ENCODE data around the gene CWC22.
A peak's percentile ranks its signal among the peaks of the same experiment; 100 is the strongest.
"Not testable (repeated sequence)": the region's sequence is repeated elsewhere in the genome, so short reads cannot be mapped to it uniquely, and the experiment has no call there.

Gene CWC22

GRCh38 chr2:180015951-180016709, 9.0 kb upstream of the CWC22 start:
- Histone ChIP-seq H3K27me3 (ENCODE audit: insufficient read depth, insufficient read length) (no peaks in the 10 kb centered on the region), H3K36me3 (ENCODE audit: insufficient read depth, insufficient read length, low read length) (no peaks in the 10 kb centered on the region), H3K9me3 (ENCODE audit: insufficient read depth, low read length) (no peaks in the 10 kb centered on the region), H3K4me3 (ENCODE audit: insufficient read length, low read depth) (no peak overlapping the region), H3K9ac (ENCODE audit: insufficient read length, low read depth) (no peak overlapping the region), H3K4me1 (ENCODE audit: insufficient read depth, insufficient read length) (no peaks in the 10 kb centered on the region)
- no peak for DNase-seq (ENCODE audit: low read depth, low spot score)
- TF ChIP-seq SUZ12 (IDR thresholded peaks at IDR 0.05; ENCODE audit: extremely low read depth, insufficient read depth, insufficient read length) (no peak), YY1 (IDR thresholded peaks at IDR 0.05; ENCODE audit: insufficient read depth, insufficient read length) (no peak), ZNF274 (IDR thresholded peaks at IDR 0.05; ENCODE audit: low read depth, low read length) (no peak)

DNA sequence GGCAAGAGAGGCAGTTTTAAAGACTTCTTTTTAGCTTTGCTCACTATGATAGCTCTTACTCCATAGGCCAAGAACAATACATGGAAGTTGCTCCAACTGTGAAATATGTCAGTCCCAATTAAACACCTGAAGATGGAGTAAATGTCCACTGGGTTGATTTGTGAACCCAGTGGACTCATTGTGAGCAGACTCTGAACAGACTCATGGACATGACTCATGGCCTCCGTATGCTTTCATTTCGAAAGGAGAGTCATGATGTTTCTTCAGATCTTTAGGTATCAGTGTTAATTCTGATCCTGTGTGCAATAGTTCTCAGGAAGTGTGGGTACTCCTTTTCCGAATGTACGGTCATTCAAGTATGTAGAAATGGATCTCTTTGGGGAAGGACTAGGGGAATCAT, 5.4 kb upstream of the CWC22 start:
- TF ChIP-seq YY1 (IDR thresholded peaks at IDR 0.05; ENCODE audit: insufficient read depth, insufficient read length) (no peak), ZNF274 (IDR thresholded peaks at IDR 0.05; ENCODE audit: low read depth, low read length) (no peak), SUZ12 (IDR thresholded peaks at IDR 0.05; ENCODE audit: extremely low read depth, insufficient read depth, insufficient read length) (no peak)
- H3K4me3 ChIP-seq (ENCODE audit: insufficient read length, low read depth), result no peak overlapping the region
- H3K36me3 ChIP-seq (ENCODE audit: insufficient read depth, insufficient read length, low read length), result no peaks in the 10 kb centered on the region
- no peaks in the 10 kb centered on the region for H3K9me3 ChIP-seq (ENCODE audit: insufficient read depth, low read length)
- no peaks in the 10 kb centered on the region for H3K4me1 ChIP-seq (ENCODE audit: insufficient read depth, insufficient read length)
- H3K27me3 ChIP-seq (ENCODE audit: insufficient read depth, insufficient read length), result no peaks in the 10 kb centered on the region
- DNase-seq (ENCODE audit: low read depth, low spot score), result no peak
- H3K9ac ChIP-seq (ENCODE audit: insufficient read length, low read depth), result no peak overlapping the region

DNA sequence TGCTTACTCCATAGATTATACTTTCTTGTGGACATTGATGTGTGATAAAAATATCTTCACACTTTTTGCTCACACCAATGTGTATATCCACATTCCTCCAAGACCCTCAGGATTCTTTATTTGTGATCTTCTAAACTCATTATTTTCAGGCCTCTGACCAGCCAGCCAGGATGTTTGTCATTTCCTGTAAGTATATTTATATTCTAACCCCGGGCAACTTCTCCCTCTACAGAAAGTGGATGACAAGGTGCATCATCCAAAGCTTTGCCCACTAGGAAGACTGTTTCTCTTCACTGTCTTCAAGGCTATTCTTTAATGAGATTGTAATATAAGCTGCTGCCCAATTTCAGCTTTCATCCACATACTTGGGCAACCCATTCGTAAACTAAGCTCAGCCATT, 3.6 kb upstream of the CWC22 start:
- no peak for DNase-seq (ENCODE audit: low read depth, low spot score)
- Histone ChIP-seq H3K4me3 (ENCODE audit: insufficient read length, low read depth) (no peak overlapping the region), H3K9me3 (ENCODE audit: insufficient read depth, low read length) (no peaks in the 10 kb centered on the region), H3K36me3 (ENCODE audit: insufficient read depth, insufficient read length, low read length) (no peaks in the 10 kb centered on the region), H3K27me3 (ENCODE audit: insufficient read depth, insufficient read length) (no peaks in the 10 kb centered on the region), H3K4me1 (ENCODE audit: insufficient read depth, insufficient read length) (no peaks in the 10 kb centered on the region), H3K9ac (ENCODE audit: insufficient read length, low read depth) (no peak overlapping the region)
- no peak for TF ChIP-seq YY1 (IDR thresholded peaks at IDR 0.05; ENCODE audit: insufficient read depth, insufficient read length)
- TF ChIP-seq SUZ12 (IDR thresholded peaks at IDR 0.05; ENCODE audit: extremely low read depth, insufficient read depth, insufficient read length), result no peak
- no peak for TF ChIP-seq ZNF274 (IDR thresholded peaks at IDR 0.05; ENCODE audit: low read depth, low read length)

DNA sequence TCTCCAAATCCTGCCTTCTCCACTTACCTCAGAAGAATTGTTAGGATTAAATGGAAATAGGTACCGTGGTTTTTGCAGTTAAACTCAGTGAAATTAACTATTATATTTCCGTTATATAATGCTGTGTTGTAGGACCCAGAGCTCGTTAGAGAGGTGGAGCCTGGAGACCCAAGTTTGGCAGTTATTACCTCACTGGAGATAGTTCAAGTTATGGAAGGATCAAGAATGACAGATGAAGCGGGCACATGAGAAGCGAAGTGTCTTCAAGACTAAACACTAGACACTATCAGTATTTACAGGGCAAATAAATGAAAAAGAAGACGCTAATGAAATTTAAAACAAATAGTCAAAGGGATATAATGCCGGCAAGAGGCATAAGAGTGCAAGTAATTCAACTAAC, 866 bp downstream of the CWC22 start:
- H3K9ac ChIP-seq (ENCODE audit: insufficient read length, low read depth), result peak overlapping the region; percentile 96
- H3K9me3 ChIP-seq (ENCODE audit: insufficient read depth, low read length), result no peaks in the 10 kb centered on the region
- H3K27me3 ChIP-seq (ENCODE audit: insufficient read depth, insufficient read length), result no peaks in the 10 kb centered on the region
- no peaks in the 10 kb centered on the region for H3K4me1 ChIP-seq (ENCODE audit: insufficient read depth, insufficient read length)
- TF ChIP-seq SUZ12 (IDR thresholded peaks at IDR 0.05; ENCODE audit: extremely low read depth, insufficient read depth, insufficient read length), result no peak
- TF ChIP-seq YY1 (IDR thresholded peaks at IDR 0.05; ENCODE audit: insufficient read depth, insufficient read length), result no peak
- no peak for TF ChIP-seq ZNF274 (IDR thresholded peaks at IDR 0.05; ENCODE audit: low read depth, low read length)
- no peak for DNase-seq (ENCODE audit: low read depth, low spot score)
- peak overlapping the region; percentile 99 for H3K4me3 ChIP-seq (ENCODE audit: insufficient read length, low read depth)
- peaks cover 13% of the 10 kb centered on the region for H3K36me3 ChIP-seq (ENCODE audit: insufficient read depth, insufficient read length, low read length)

GRCh38 chr2:180005465-180005864, 1.6 kb downstream of the CWC22 start:
- DNase-seq (ENCODE audit: low read depth, low spot score); H3K9me3 ChIP-seq (ENCODE audit: insufficient read depth, low read length); H3K9ac ChIP-seq (ENCODE audit: insufficient read length, low read depth); H3K4me1 ChIP-seq (ENCODE audit: insufficient read depth, insufficient read length); H3K27me3 ChIP-seq (ENCODE audit: insufficient read depth, insufficient read length): not testable (repeated sequence)
- Histone ChIP-seq H3K4me3 (ENCODE audit: insufficient read length, low read depth) (peak overlapping the region; percentile 99), H3K36me3 (ENCODE audit: insufficient read depth, insufficient read length, low read length) (peaks cover 14% of the 10 kb centered on the region)

DNA sequence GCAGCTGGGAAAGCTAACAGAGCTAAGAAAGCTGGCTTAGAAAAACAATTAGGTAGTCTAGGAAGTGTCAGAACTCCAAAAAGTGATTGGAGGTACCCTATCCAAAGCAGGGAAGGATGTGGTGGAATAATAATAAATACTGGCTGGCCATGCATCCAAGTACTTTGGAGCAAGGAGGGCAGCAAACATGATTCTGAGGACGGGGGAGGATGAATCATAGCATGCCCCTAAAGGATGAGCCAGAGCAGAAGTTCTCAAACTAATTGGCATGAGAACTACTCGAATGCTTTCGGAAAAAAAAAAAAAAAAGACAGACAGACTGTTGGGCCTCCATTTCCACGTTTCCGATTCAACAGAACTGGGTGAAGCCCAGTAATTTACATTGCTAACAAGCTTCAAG, 2.4 kb downstream of the CWC22 start:
- Histone ChIP-seq H3K27me3 (ENCODE audit: insufficient read depth, insufficient read length) (no peaks in the 10 kb centered on the region), H3K4me1 (ENCODE audit: insufficient read depth, insufficient read length) (no peaks in the 10 kb centered on the region), H3K36me3 (ENCODE audit: insufficient read depth, insufficient read length, low read length) (peaks cover 19% of the 10 kb centered on the region), H3K9me3 (ENCODE audit: insufficient read depth, low read length) (no peaks in the 10 kb centered on the region), H3K9ac (ENCODE audit: insufficient read length, low read depth) (no peak overlapping the region), H3K4me3 (ENCODE audit: insufficient read length, low read depth) (no peak overlapping the region)
- TF ChIP-seq YY1 (IDR thresholded peaks at IDR 0.05; ENCODE audit: insufficient read depth, insufficient read length) (no peak), SUZ12 (IDR thresholded peaks at IDR 0.05; ENCODE audit: extremely low read depth, insufficient read depth, insufficient read length) (no peak), ZNF274 (IDR thresholded peaks at IDR 0.05; ENCODE audit: low read depth, low read length) (no peak)
- peak; percentile 11 for DNase-seq (ENCODE audit: low read depth, low spot score)

- no peak for TF ChIP-seq SUZ12 (IDR thresholded peaks at IDR 0.05; ENCODE audit: extremely low read depth, insufficient read depth, insufficient read length)
- TF ChIP-seq ZNF274 (IDR thresholded peaks at IDR 0.05; ENCODE audit: low read depth, low read length), result no peak
- TF ChIP-seq YY1 (IDR thresholded peaks at IDR 0.05; ENCODE audit: insufficient read depth, insufficient read length), result no peak
- Histone ChIP-seq H3K9me3 (ENCODE audit: insufficient read depth, low read length) (no peaks in the 10 kb centered on the region), H3K4me3 (ENCODE audit: insufficient read length, low read depth) (no peak overlapping the region), H3K4me1 (ENCODE audit: insufficient read depth, insufficient read length) (no peaks in the 10 kb centered on the region), H3K9ac (ENCODE audit: insufficient read length, low read depth) (no peak overlapping the region), H3K36me3 (ENCODE audit: insufficient read depth, insufficient read length, low read length) (peaks cover 23% of the 10 kb centered on the region), H3K27me3 (ENCODE audit: insufficient read depth, insufficient read length) (no peaks in the 10 kb centered on the region)
- DNase-seq (ENCODE audit: low read depth, low spot score), result no peak
These were observed 3.5 kb downstream of the CWC22 start for GRCh38 chr2:180003559-180003958.
